K562 (cell line): ENCODE results near the gene ERAS. TPM values are rescaled to one million over a fixed set of nuclear protein-coding genes. Genes with fewer than 3 reads are reported as not detected.

Source experiments
- HDAC1 ChIP-seq, 2 experiments: fragments of 450-650 bp; IDR thresholded peaks; 2 replicates each; pipeline ENCODE4 v1.6.1; 2016 to 2017; ENCODE audit warnings: inconsistent platforms in 1 of 2, mild to moderate bottlenecking in 1 of 2, moderate library complexity in 1 of 2
- MLLT1 ChIP-seq, 2 experiments: fragments of 450-650 bp; IDR thresholded peaks; 2 replicates each; pipeline ENCODE4 v1.6.1; 2016
- NCOA6 ChIP-seq: fragments of 450-650 bp; IDR thresholded peaks from 2 replicates; pipeline ENCODE4 v1.6.1; 2017; ENCODE audit warnings: mild to moderate bottlenecking
- REST ChIP-seq, 2 experiments: fragments of 450-650 bp; formaldehyde crosslinking in 1 of 2; IDR thresholded peaks; 2 replicates each; pipeline versions ENCODE4 v1.4.0 to v1.6.1; 2014 to 2020; ENCODE audit warnings: mild to moderate bottlenecking in 2 of 2, borderline replicate concordance in 1 of 2, low read depth in 1 of 2
- RFX5 ChIP-seq: IDR thresholded peaks from 2 replicates; pipeline ENCODE4 v1.6.1; 2011; ENCODE audit warnings: low read depth, mild to moderate bottlenecking, improper control_type of control experiment, low read length
- SMARCA4 ChIP-seq: fragments of 450-650 bp; IDR thresholded peaks from 2 replicates; pipeline ENCODE4 v1.6.1; 2016
- TCF3 ChIP-seq: sonication (generic); formaldehyde crosslinking; IDR thresholded peaks from 2 replicates; pipeline ENCODE4 v1.4.0; 2020; ENCODE audit warnings: mild to moderate bottlenecking, missing genetic modification reagents
- ZNF318 ChIP-seq, 2 experiments: fragments of 450-650 bp; IDR thresholded peaks; 2 replicates each; pipeline ENCODE4 v1.6.1; 2016; ENCODE audit warnings: mild to moderate bottlenecking in 2 of 2, borderline replicate concordance in 1 of 2, low read depth in 1 of 2, moderate library complexity in 1 of 2
- ZNF41 ChIP-seq: fragments of 250-450 bp; sonication (Bioruptor Pico); conservative IDR thresholded peaks from 2 replicates; pipeline ENCODE4 v1.4.0; 2020; ENCODE audit warnings: mild to moderate bottlenecking
- ZNF707 ChIP-seq: fragments of 250-450 bp; sonication (Bioruptor Pico); conservative IDR thresholded peaks from 2 replicates; pipeline ENCODE4 v1.8.0; 2022; ENCODE audit warnings: inconsistent platforms, mild to moderate bottlenecking, moderate library complexity
- polyA plus RNA-seq, 8 experiments: library from polyadenylated mRNA; depleted of rRNA in 4 of 8; stranded (reverse) in 5 of 8; unstranded in 3 of 8; fragments of >200 nt; fragmentation: Nextera tagmentation in 2 of 8; fragmentation: Illumina TruSeq in 1 of 8; extraction: Ambion mirVana in 2 of 8; extraction: Trizol in 1 of 8; gene quantifications; 2 replicates each; pipeline versions ENCODE4 v1.2.1 to v1.2.3, GENCODE V29; 2011 to 2014; ENCODE audit warnings: inconsistent platforms in 1 of 8, missing spikeins in 1 of 8
- total RNA-seq, 7 experiments: library from RNA; depleted of rRNA in 6 of 7; stranded (reverse); fragments of >200 nt in 6 of 7; fragmentation: Illumina TruSeq in 2 of 7; extraction: Trizol in 2 of 7; gene quantifications; 2 replicates each; pipeline versions ENCODE4 v1.2.1 to v1.2.3, GENCODE V29; 2011 to 2021; ENCODE audit warnings: low replicate concordance in 1 of 7

ERAS gene
- total and polyA plus RNA-seq, 9 of the 15 experiments (the other 6 are each of a cell fraction or from before 2014, with no cell fraction given), result 0.07 to 0.12 TPM; not detected in 7

- TF ChIP-seq REST (IDR thresholded peaks at IDR 0.05; ENCODE audit: borderline replicate concordance) (peak; percentile 66), REST (CRISPR knock-in tag; IDR thresholded peaks at IDR 0.05; ENCODE audit: low read depth) (no peak), TCF3 (CRISPR knock-in tag) (peak; percentile 39), ZNF41 (CRISPR knock-in tag) (no peak), SMARCA4 (peak; percentile 66; the same call in 1 of the 2 replicates), RFX5 (no peak), HDAC1 (IDR thresholded peaks at IDR 0.05) (0 out of 4 replicates have a peak, but pooled peaks of 1 of the 2 experiments have one; percentile 16), ZNF707 (CRISPR knock-in tag) (no peak), NCOA6 (no peak), MLLT1 (IDR thresholded peaks at IDR 0.05) (0 out of 4 replicates have a peak, but pooled peaks of 1 of the 2 experiments have one; percentile 12), ZNF318 (IDR thresholded peaks at IDR 0.05; ENCODE audit: borderline replicate concordance in 1 of 2, low read depth in 1 of 2) (0 out of 4 replicates have a peak, but pooled peaks of 1 of the 2 experiments have one; percentile 60)
Observed at GRCh38 chrX:48864210-48864609, 37.9 kb downstream of the ERAS start (continued).
